Measurements from ENCODE around the gene RRAGC.

DNA sequence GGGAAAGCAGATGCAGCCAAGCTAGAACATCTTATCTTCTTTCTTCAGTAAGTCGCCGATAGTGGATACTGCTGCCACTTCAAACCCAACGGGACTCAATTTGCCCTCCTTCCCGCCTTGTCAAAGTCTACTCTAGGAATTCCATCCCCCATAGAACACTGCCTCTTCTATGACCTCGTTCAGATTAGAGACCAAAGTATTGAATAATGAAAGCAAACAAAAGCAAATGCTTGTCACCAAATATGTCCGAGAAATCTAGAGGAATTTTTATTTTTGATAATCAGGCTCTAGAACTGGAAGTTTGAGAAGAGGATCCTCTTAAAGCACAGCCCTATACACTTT lies 853 bp upstream of the RRAGC start:
- TF ChIP-seq, protein P1, sequence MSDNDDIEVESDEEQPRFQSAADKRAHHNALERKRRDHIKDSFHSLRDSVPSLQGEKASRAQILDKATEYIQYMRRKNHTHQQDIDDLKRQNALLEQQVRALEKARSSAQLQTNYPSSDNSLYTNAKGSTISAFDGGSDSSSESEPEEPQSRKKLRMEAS (IDR thresholded peaks at IDR 0.05), result no peak
- TF ChIP-seq EP300 (IDR thresholded peaks at IDR 0.05; ENCODE audit: borderline replicate concordance), result no peak
- TF ChIP-seq REST (IDR thresholded peaks at IDR 0.05; ENCODE audit: low read depth), result no peak
- TF ChIP-seq TCF12 (IDR thresholded peaks at IDR 0.05; ENCODE audit: low read depth), result no peak

Data from Ishikawa (cell line).